NCI-H2107 (cell line): ENCODE measurements around the gene WDFY2.
"Not testable (repeated sequence)": the region's sequence is repeated elsewhere in the genome, so short reads cannot be mapped to it uniquely, and the experiment has no call there.

Source experiments
- DNase-seq: peaks from one replicate; lab custom pipeline; 2025; lab: John Stamatoyannopoulos, UW

Gene WDFY2

GRCh38 chr13:51564671-51565070, 19.6 kb upstream of the WDFY2 start:
- no peak for DNase-seq

DNA sequence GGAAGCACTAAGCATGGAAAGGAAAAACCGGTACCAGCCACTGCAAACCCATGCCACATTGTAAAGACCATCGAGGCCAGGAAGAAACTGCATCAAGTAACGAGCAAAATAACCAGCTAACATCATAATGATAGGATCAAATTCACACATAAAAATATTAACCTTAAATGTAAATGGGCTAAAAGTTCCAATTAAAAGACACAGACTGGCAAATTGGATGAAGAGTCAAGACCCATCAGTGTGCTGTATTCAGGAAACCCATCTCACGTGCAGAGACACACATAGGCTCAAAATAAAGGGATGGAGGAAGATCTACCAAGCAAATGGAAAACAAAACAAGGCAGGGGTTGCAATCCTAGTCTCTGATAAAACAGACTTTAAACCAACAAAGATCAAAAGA, 15.3 kb upstream of the WDFY2 start:
- DNase-seq: not testable (repeated sequence)

DNA sequence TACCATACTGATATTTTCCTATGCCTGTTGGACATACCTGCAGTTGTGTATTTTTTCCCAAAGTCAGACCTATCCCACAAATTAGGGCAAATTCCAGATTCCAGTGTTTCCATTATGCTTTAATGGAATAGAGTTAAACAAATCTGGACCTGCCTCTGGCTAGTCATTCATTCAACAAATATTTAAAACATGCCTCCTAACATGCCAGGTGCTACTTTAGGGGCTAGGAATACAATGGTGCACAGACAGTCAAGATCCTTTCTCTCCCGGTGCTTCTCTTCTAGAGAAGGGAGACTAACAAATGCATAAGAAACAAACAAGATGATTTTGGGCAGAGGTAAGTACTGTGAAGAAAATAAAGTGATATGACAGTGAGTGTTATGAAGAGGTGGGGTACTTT, 7.5 kb upstream of the WDFY2 start:
- DNase-seq: no peak

- no peak for DNase-seq
Observed at GRCh38 chr13:51577690-51578089, 6.6 kb upstream of the WDFY2 start.

- DNase-seq: no peak
Observed at GRCh38 chr13:51579676-51580075, 4.6 kb upstream of the WDFY2 start.

GRCh38 chr13:51581148-51581820, 3.0 kb upstream of the WDFY2 start:
- DNase-seq: peak; percentile 5

- DNase-seq: no peak
Observed at GRCh38 chr13:51583469-51583874, 790 bp upstream of the WDFY2 start.

DNA sequence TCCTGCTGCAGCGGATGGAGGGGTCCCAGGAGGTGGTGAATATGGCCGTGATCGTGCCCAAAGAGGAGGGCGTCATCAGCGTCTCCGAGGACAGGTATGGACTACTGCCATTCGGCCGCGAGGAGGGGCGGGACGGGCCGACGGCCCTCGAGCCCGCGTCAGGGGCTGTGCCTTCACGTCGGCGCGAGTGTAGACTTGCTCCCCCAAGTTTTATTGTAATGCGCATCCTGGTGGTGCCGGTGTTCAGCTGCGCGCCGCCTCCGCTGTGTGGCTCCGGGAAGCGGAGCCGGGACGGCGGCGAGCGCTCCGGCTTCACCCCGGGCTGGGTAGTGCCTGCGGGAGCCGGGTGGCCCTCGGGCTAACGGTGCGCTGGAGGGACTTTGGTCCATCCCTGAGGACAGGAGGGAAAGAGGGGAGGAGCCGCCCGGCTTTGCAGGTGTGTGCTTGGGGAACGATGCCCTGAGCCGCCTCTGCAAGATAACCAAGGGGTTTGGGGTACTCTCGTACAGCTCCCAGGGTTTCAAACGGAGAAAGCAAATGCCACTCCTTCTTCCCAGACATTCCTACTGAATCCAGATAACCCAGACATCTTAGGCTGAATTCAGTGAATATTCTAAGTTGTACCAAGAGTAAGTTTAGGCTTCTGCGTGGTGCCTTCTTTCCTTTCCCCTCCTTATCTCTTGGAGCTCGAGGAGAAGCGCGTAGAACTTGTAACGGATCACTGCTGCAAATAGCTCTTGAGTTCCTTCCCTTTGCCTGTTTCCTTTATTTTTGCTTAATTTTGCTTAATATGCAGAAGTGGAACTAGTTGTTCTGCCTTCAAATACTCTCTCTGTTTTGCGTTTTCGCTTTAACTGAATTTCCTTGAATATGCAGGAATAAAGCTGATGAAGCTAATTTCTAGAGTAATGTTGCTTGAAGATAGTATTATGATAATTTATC, 740 bp downstream of the WDFY2 start:
- DNase-seq: no peak

- DNase-seq: no peak
Observed at GRCh38 chr13:51585696-51586095, 1.4 kb downstream of the WDFY2 start.

DNA sequence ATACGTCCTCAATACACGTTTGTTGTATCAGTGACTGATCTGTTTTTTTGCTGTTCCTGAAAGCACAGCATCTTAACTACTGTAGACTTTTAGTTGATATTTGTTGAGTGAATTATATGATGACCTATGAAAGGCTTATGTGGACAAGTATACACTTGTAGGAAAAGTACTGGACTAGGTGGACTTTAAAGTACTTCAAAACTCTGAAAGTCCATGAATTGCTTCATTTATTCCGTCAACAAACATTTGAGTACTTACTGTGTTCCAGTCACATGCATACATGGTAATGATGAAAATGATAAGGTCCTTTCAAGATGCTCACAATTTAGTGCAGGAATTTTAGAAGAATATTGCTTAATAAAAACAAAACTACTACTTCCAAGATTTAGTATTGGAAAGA, 3.1 kb downstream of the WDFY2 start:
- no peak for DNase-seq

- DNase-seq: no peak
Observed at GRCh38 chr13:51588406-51588949, 4.2 kb downstream of the WDFY2 start.

DNA sequence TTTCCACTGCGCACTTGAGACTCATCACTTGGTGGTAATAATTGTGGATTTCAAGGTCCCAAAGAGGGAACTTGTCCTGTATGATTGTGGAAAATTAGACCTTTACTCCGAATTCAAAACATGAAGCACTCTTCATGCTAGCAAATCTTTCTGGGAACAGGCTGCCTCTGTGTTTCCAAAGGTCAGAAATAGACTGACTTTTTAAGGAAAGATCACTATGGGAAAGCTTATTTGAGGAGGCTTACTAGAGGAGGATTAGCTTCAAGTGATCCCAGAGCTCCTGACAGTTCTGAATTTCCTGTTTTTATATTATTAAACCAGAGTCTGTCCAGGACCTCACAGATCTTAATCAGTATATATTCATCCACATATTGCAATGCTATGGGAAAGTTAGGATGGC, 5.5 kb downstream of the WDFY2 start:
- DNase-seq: no peak

GRCh38 chr13:51590231-51590970, 6.1 kb downstream of the WDFY2 start:
- no peak for DNase-seq

DNA sequence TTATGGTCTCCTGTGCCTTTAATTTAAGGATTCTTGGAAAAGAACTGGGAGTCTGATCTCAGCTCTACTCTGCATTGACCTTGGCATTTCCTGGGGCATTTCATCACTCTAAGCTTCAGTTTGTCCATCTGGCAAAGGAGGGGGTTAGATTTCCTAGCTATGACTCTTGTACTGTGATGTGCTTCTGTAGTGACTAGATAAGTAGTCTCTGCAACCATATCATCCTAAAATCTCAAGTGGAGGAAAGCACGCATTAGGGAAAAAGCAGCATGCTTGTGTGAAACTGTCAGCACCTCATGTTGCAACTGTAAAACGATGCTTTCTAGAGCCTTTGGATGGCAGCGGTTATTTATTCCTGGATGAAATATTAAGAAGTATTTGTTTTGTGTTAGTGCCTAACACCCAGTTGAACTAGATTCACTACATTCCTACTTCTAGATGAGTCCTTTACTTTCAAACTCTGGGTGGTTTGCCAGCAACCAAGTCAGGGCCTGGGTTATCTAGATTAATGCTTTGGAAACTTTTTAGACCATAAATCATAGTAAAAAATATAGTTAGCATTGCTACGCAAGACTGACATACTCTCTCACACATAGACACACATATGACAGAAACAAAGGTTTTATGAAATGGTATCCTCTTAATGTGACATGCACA, 6.8 kb downstream of the WDFY2 start:
- no peak for DNase-seq

- DNase-seq: not testable (repeated sequence)
Observed at GRCh38 chr13:51591938-51592337, 7.7 kb downstream of the WDFY2 start.

- no peak for DNase-seq
Observed at GRCh38 chr13:51594432-51594831, 10.2 kb downstream of the WDFY2 start.

DNA sequence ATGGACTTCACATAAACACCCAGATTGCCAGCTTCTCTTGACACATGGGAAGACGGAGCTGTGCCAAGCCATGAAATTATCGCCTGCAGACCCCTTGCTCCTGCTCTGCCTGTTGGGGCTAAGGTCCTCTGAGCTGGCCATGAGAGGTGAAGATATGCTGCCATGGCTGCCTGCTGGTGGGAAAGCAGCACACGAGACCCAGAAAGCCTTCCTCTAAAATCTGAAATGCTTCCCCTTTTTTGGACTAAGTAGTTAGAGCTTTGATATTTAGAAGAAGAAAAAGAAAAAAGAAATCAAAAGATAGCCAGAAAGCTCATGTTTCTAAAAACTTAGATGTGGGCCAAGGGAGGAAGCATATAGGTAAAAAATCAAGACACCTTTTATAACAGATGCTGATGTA, 11.2 kb downstream of the WDFY2 start:
- DNase-seq: no peak

DNA sequence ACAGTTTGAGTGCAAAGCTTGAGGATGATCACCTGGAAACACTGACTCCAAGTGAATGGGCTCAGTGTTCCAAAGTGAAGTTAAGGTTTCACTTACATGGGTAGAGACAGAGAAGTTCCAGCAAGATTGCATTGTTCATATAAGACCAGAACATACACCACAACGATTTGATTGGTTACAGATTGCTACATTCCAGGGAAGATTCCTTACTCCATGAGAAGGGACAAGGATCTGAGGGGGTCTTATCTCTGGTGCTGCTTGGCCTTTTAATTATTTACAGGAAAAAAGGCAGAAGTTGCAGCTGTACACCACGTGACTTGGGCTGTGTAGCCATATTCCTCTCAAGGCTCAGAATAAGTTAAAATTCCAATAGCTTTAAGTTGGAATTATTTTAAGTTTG, 12.3 kb downstream of the WDFY2 start:
- DNase-seq: no peak

- no peak for DNase-seq
Observed at GRCh38 chr13:51599444-51600176, 15.3 kb downstream of the WDFY2 start.

- no peak for DNase-seq
Observed at GRCh38 chr13:51600703-51601102, 16.4 kb downstream of the WDFY2 start.
